Brain microvascular endothelial cell (primary cell): ENCODE results near the gene EEFSEC.
A peak's percentile ranks its signal among the peaks of the same experiment; 100 is the strongest.

Experiments used
- DNase-seq: peaks from one replicate; pipeline ENCODE4 v3.0.0-alpha.2; 2020
- H3K27ac ChIP-seq: fragments of 250-450 bp; sonication (Bioruptor Pico); 2 replicates; pipeline ENCODE4 v1.5.1; 2020; ENCODE audit warnings: mild to moderate bottlenecking, moderate library complexity
- H3K27me3 ChIP-seq: fragments of 250-450 bp; sonication (Bioruptor Pico); replicated peaks from 2 replicates; pipeline ENCODE4 v1.5.1; 2020; ENCODE audit warnings: mild to moderate bottlenecking
- H3K36me3 ChIP-seq: fragments of 250-450 bp; sonication (Bioruptor Pico); replicated peaks from 2 replicates; pipeline ENCODE4 v1.5.1; 2020; ENCODE audit warnings: mild to moderate bottlenecking
- H3K4me3 ChIP-seq: 2 replicates; pipeline ENCODE4 v1.5.1; 2011; ENCODE audit warnings: low read depth, mild to moderate bottlenecking, control low read depth, low read length, moderate library complexity
- CTCF ChIP-seq: IDR thresholded peaks from 2 replicates; pipeline ENCODE4 v1.5.1; 2011; ENCODE audit warnings: low read depth, mild to moderate bottlenecking, moderate library complexity, low read length, control low read depth, inconsistent platforms; ENCODE audit errors: missing control alignments
- in situ Hi-C: cut with HindIII; loops from 2 replicates; pipeline ENCODE4 v1.10.0; 2017; ENCODE audit warnings: low sequenced_read_pairs, low pct_ligation_motif_present

EEFSEC gene

GRCh38 chr3:128131897-128132646 is 21.2 kb upstream of the EEFSEC start:
- no peak for TF ChIP-seq CTCF

GRCh38 chr3:128133273-128133883 is 19.9 kb upstream of the EEFSEC start:
- peak; percentile 55 for DNase-seq
- Histone ChIP-seq H3K27me3 (peaks cover 3% of the 10 kb centered on the region), H3K27ac (no peak overlapping the region), H3K4me3 (no peak overlapping the region), H3K36me3 (no peaks in the 10 kb centered on the region)
- TF ChIP-seq CTCF: peak; percentile 87
- in situ Hi-C loops: no loop called here

More at GRCh38 chr3:128131897-128132646, 21.2 kb upstream of the EEFSEC start:
- H3K27me3 ChIP-seq: no peaks in the 10 kb centered on the region
- H3K4me3 ChIP-seq: no peak overlapping the region
- in situ Hi-C loops: no loop called here
- DNase-seq: no peak
- no peak overlapping the region for H3K27ac ChIP-seq
- H3K36me3 ChIP-seq: no peaks in the 10 kb centered on the region

GRCh38 chr3:128143496-128143895 is 9.8 kb upstream of the EEFSEC start:
- no peak for TF ChIP-seq CTCF
- in situ Hi-C loops: no loop called here

DNA sequence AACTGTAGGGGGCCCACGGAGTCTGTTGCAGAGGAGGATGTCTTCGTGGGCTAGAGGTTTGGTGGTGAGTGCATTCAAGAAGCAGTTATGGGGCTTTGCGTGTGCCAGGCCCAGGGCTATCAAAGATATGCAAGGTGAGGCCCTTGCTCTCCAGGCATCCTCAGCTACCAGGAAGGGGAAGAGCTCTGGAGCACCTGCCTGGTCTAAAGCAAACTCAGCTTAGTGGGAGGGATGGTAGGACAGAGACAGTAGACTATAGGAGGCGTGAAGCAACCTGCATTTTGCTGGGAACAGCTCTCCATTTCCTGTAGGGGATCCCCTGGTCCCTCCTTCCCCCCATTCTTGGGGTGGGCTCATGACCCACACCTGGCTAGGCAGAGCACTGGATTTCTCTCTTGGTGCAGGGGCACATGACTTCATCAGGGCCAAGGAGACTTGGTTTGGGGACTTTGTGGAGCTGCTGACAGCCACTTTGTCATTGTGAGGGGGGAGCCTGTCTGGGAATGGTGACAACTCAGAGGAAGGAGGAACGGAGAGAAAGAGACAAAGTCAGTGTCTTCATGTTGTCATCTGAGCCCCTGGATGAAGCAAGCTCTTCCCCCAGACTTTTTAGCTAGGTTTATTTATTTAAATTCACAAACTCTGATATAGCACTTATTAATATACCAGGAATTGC is 8.6 kb upstream of the EEFSEC start:
- H3K27ac ChIP-seq: no peak overlapping the region
- no peak overlapping the region for H3K4me3 ChIP-seq
- no peak for DNase-seq
- H3K27me3 ChIP-seq: no peaks in the 10 kb centered on the region
- H3K36me3 ChIP-seq: no peaks in the 10 kb centered on the region
- in situ Hi-C loops: no loop called here
- TF ChIP-seq CTCF: no peak

More at GRCh38 chr3:128143496-128143895, 9.8 kb upstream of the EEFSEC start:
- H3K4me3 ChIP-seq: no peak overlapping the region
- H3K36me3 ChIP-seq: no peaks in the 10 kb centered on the region
- no peaks in the 10 kb centered on the region for H3K27me3 ChIP-seq
- no peak overlapping the region for H3K27ac ChIP-seq
- no peak for DNase-seq

- no peak for TF ChIP-seq CTCF
- H3K27me3 ChIP-seq: no peaks in the 10 kb centered on the region
- no peak overlapping the region for H3K27ac ChIP-seq
- in situ Hi-C loops: no loop called here
- no peaks in the 10 kb centered on the region for H3K36me3 ChIP-seq
- H3K4me3 ChIP-seq: no peak overlapping the region
- no peak for DNase-seq
Measured at GRCh38 chr3:128145279-128145678, 8.0 kb upstream of the EEFSEC start.
